Nephron progenitor cell (in vitro differentiated cells): Measurements from ENCODE around the gene TSPAN11.

Source experiments
- DNase-seq: peaks from one replicate; pipeline ENCODE4 v3.0.0; 2021
- H3K27ac Mint-ChIP-seq: 2 replicates; pipeline ENCODE4 v1.8.0; 2021; ENCODE audit warnings: mild to moderate bottlenecking, moderate library complexity, mixed read lengths
- H3K27me3 Mint-ChIP-seq: 2 replicates; pipeline ENCODE4 v1.8.0; 2021; ENCODE audit warnings: mild to moderate bottlenecking, low read depth, mixed read lengths; ENCODE audit not compliant: poor library complexity
- H3K36me3 Mint-ChIP-seq: 2 replicates; pipeline ENCODE4 v1.8.0; 2021; ENCODE audit warnings: low read depth, mixed read lengths
- H3K4me1 Mint-ChIP-seq: 2 replicates; pipeline ENCODE4 v1.8.0; 2021; ENCODE audit warnings: mixed read lengths
- H3K4me3 Mint-ChIP-seq: 2 replicates; pipeline ENCODE4 v1.8.0; 2021; ENCODE audit warnings: mild to moderate bottlenecking, moderate library complexity, mixed read lengths
- H3K9me3 Mint-ChIP-seq: 2 replicates; pipeline ENCODE4 v1.8.0; 2021; ENCODE audit warnings: mild to moderate bottlenecking, moderate library complexity, mixed read lengths
- CTCF ChIP-seq: fragments of 200-600 bp; sonication (generic); IDR thresholded peaks from 2 replicates; pipeline ENCODE4 v1.5.0; 2021; ENCODE audit warnings: antibody characterized with exemption

Gene TSPAN11

DNA sequence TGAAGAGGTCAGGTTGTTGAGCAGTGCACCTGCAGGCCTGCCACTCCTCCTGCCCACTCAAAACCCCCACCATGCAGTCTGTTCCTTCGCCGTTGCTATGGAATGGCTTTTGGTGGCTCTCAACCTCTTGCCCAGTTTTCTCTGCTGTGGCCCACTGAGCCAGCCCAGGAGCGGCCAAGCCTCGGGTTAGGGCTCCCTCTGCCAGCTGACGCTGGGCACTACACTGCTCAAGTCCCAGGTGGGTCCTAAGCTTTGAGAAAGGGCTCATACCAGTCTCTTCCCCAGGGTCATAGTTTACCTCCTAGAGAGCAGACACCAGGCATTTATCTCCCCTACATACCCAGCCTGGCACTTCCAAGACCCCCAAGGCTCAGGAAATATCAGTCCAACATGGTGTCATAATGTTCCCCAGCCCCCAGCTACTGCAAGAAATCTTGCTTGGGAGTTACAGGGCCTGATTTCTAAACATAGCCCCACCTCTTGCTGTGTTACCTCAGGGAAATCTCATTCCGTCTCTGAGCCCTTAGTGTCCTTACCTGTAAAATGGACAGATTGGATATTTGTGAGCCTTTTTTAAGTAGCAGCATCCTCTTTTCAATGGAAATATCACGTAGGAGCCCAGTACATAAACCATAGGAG, 59.4 kb downstream of the TSPAN11 start:
- Mint-ChIP-seq H3K4me1 (peaks cover 20% of the 10 kb centered on the region), H3K4me3 (no peak overlapping the region), H3K27ac (no peak overlapping the region), H3K27me3 (no peaks in the 10 kb centered on the region), H3K36me3 (no peaks in the 10 kb centered on the region), H3K9me3 (no peaks in the 10 kb centered on the region)
- peak; percentile 71 for TF ChIP-seq CTCF
- DNase-seq = peak; percentile 69

GRCh38 chr12:30988086-30988485, 61.5 kb downstream of the TSPAN11 start:
- Mint-ChIP-seq H3K4me1 (peaks cover 13% of the 10 kb centered on the region), H3K9me3 (no peaks in the 10 kb centered on the region), H3K27ac (no peak overlapping the region), H3K27me3 (peaks cover 4% of the 10 kb centered on the region), H3K36me3 (no peaks in the 10 kb centered on the region), H3K4me3 (no peak overlapping the region)
- TF ChIP-seq CTCF = no peak
- DNase-seq = no peak

GRCh38 chr12:30988646-30989286, 62.2 kb downstream of the TSPAN11 start:
- no peak overlapping the region for H3K4me3 Mint-ChIP-seq
- no peak for DNase-seq
- no peaks in the 10 kb centered on the region for H3K9me3 Mint-ChIP-seq
- H3K27ac Mint-ChIP-seq = no peak overlapping the region
- peaks cover 18% of the 10 kb centered on the region for H3K4me1 Mint-ChIP-seq
- no peaks in the 10 kb centered on the region for H3K36me3 Mint-ChIP-seq
- peaks cover 4% of the 10 kb centered on the region for H3K27me3 Mint-ChIP-seq
- TF ChIP-seq CTCF = no peak

DNA sequence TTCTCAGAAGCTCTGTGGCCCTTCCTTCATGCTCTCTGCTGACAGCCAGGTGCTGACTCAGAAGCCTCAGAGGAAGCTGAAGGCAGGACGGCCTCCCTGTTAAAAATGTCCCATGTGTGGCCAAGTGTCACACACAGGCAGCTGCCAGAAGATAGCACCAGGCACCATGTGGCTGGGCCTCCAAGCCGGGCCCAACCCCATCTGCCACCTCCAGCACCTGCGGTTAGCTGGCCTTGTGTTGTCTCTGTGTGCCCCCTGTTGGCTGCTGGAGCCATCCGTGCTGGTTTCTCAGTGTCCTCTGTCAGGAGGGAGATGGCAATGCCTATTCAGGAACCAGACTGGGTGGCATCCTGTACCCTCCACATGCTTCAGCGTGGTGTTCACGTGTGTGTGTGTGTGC, 63.2 kb downstream of the TSPAN11 start:
- Mint-ChIP-seq H3K36me3 (no peaks in the 10 kb centered on the region), H3K4me3 (no peak overlapping the region), H3K27me3 (peaks cover 4% of the 10 kb centered on the region), H3K4me1 (peaks cover 18% of the 10 kb centered on the region), H3K27ac (no peak overlapping the region), H3K9me3 (no peaks in the 10 kb centered on the region)
- DNase-seq = peak; percentile 36
- TF ChIP-seq CTCF = peak; percentile 19

GRCh38 chr12:30990316-30990715, 63.8 kb downstream of the TSPAN11 start:
- H3K27ac Mint-ChIP-seq = no peak overlapping the region
- no peaks in the 10 kb centered on the region for H3K9me3 Mint-ChIP-seq
- peaks cover 18% of the 10 kb centered on the region for H3K4me1 Mint-ChIP-seq
- H3K27me3 Mint-ChIP-seq = peaks cover 4% of the 10 kb centered on the region
- TF ChIP-seq CTCF = no peak
- H3K4me3 Mint-ChIP-seq = no peak overlapping the region
- no peaks in the 10 kb centered on the region for H3K36me3 Mint-ChIP-seq
- no peak for DNase-seq

- no peak for TF ChIP-seq CTCF
These were observed 64.2 kb downstream of the TSPAN11 start for GRCh38 chr12:30990776-30991175.

More at GRCh38 chr12:30990776-30991175, 64.2 kb downstream of the TSPAN11 start:
- Mint-ChIP-seq H3K27me3 (peaks cover 4% of the 10 kb centered on the region), H3K9me3 (no peaks in the 10 kb centered on the region), H3K4me1 (peaks cover 18% of the 10 kb centered on the region), H3K36me3 (no peaks in the 10 kb centered on the region), H3K27ac (no peak overlapping the region), H3K4me3 (no peak overlapping the region)
- DNase-seq = no peak
